ENCODE results near the gene GATA3.

Gene GATA3

DNA sequence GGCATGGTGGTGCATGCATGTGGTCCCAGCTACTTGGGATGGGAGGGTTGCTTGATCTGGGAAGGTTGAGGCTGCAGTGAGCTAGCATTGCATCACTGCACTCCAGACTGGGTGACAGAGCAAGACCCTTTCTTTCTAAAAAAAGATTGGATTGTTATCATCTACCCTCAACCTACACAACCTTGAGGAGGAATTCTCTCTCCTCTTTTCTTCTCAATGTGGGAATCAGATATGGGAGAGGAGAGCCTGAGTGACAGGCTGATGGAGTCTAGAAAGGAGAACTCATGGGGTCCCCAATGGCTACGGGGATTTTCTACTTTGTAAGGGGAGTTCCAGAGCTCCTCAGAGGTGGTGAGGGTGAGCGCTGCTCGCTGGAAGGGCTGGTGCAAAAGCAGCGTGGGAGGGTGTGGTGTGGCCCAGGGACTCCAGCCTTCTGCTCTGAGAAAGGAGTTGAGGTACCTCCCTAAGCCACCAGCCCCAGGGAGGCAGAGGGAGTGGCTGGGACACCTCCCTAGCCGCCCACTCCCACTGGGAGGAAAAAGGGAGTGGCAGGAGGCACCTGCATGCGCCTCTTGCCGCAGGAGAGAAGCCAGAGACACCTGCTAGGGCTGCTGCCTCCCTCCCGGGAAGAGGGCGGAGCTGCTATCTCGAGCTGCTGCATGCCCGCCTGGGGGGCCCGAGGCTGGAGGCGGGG, 48.4 kb downstream of the GATA3 start:
- peak; percentile 78 for DNase-seq

DNA sequence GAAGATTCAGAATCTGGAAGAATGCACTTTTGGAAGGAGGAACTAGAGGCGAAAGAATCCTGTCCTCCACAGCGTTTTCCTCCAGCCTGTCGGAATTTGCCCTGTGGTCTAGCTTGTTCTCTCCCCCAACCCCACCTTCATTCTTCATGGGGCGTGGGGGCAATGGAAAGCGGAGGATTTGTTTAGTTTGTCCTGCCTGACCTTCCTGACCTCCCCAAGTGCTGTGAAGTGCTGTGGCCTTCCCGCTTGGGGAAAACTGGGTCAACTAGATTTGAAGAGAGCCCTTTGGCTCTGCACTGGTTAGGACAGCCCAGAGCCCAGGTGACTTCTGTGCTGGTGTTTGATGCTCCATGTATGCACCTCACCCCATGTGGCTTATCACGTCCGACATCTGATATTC, 49.1 kb downstream of the GATA3 start:
- peak; percentile 70 for DNase-seq

DNA sequence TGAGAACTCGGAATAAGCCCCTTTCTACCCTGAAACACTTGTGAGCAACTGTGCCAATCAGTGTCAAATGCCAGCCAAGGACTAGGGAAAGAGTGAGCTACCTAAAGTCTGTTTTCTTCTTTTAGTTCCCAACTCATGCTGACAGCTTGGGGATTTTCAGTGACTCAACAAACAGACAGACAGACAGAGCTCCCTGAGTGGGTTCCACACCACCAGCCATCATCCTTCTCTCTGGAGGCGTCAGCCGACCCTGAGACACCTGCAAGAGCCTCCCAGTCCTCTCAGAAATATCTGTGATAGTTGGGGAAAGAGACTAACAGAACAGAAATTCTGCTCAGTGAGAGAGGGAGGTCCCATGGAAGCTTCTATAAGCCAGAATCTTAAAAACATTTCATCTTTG, 49.5 kb downstream of the GATA3 start:
- no peak for DNase-seq

DNA sequence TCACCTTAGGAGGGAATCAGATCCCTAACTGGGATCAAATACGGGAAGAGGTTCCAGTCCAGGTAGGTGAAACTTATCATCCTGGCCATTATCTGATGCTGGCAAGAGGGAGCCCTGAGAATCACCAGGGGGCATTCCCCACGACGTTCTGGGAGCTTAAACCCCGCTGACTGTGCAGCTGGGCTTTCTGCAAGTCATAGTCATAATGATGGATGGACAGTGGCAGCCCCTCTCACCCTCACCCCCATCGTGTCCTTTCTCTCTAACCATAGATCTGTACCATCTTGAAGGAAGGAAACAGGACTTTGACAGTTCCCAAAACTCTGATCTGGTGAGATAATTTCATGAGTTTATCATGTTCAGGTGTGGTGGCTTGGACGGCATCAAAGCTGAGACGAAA, 50.2 kb downstream of the GATA3 start:
- DNase-seq = peak; percentile 54

DNA sequence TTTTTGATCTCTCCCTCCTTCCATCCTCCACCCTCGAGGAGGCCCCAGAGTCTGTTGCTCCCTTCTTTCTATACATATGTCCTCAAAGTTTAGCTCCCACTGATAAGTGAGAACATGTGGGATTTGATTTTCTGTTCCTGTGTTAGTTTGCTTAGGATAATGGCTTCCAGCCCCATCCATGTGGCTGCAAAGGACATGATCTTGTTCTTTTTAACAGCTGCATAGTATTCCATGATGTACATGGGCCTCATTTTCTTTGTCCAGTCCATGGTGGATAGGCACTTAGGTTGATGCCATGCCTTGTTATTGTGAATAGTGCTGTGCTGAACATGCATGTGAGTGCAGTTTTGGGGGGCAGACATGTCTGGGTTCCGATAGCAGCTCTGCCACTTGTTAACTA, 51.4 kb downstream of the GATA3 start:
- DNase-seq = no peak

DNA sequence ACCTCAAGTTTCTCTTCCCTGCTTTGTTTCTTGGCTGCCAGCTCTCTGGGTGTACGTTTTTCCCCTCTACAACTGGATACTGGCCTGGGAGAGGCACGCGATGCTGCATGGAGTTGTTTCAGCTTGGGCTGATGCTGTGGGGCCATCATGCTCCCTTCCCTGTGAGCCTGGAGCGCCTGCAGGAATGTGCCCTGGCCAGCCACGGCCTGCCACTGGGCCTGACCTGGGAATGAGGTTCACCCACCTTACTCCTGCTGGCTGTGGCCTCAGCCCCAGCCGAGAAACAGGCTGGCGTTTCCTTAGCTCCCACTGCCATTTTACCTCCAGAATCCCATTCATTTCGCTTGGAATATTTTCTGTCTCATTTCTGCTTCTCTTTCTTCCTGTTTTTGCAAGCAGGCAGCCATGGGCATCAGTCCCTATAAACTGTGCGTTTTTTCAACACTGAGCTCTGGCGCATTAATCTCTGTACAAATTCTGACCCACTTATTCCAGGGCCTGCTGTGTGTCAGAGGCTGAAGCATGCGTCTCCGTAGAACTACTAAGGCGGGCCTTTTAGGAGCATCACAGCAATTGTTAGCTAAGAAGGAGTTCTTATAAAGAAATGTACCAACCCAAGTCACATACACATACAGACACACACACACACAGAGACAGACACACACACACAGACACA, 57.9 kb downstream of the GATA3 start:
- peak; percentile 76 for DNase-seq

DNA sequence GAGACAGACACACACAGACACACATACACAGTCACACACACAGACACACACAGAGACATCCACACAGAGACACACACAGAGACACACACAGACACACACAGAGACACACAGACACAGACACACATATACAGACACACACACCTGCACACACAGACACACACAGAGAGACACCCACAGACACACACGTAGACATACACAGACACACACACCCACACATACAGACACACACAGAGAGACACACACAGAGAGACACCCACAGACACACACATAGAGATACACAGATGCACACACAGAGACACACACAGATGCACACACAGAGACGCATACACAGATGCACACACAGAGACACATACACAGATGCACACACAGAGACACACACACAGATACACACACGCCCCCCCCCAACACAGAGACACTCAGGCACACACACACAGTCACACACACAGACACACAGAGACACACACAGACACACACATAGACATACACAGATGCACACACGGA, 58.5 kb downstream of the GATA3 start:
- no peak for DNase-seq

DNA sequence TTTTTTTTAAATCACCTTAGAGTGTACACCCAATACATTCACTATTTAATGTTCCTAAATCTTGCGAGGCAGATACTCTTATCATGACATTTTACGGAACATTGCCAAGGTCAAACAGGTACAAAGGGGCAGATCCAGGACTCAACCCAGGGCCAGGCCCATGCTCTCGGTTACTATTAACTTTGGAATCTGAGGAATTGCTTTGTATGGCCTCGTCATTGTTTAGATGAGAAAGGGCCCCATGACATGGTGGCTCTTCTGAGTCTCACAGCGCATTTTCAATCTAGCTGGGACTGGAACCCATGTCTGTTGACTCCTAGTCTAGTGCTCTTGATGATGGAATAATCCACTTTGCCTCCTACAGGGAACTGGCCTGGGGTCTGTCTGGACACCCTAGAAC, 59.1 kb downstream of the GATA3 start:
- peak; percentile 57 for DNase-seq

DNA sequence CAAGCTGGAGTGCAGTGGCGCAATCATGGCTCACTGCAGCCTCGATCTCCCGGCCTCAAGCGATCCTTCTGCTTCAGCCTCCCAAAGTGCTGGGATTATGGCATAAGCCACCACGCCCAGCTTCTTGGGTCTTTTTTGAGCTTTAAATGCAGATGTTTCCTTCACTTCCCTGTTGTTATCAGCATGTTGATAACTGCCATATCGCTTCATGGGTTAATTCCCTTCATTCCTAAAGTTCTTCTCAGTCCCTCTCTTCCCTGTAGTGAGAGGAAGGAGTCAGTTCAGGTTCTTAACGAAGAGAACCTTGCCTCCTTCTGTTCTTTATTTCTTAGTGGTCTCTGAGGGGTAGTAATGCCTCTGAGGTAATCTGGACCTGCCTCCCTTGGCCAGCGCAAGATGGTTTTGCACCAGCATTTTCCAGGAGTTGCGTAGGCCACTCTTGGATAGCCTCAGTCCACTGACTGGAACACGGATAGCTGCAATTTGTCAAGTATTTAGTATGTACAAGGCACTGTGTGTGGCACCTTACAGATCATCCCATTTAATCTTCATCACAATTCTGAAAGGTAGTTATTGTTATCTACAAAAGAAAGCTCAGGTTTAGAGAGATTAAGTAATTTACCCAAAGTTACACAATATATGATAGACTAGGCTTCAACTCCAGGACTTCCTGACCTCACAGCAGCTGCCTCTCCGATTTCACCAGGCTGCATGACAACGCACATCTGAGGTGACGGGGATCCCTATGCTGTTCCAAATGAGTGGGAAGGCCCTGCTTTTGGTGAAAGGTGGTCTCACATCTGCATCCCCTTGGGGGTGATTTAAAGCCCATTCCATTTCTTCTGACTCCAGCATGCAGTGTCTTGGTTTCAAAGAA, 60.5 kb downstream of the GATA3 start:
- no peak for DNase-seq

DNA sequence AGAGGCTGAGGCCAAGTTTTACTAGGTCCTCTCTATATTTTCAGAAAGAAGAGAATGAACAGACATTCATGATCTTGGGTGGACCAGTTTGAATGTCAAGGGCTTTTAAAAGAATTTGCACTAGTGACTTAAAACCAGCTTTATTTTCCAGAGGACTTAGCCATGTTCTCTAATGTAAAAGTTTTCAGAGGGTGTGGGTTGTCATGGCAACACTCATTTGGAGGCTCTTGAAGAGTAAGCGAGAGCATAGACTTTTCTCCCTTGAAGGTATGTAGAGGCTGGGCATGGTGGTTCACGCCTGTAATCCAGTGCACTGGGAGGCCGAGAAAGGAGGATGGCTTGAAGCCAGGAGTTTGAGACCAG, 61.1 kb downstream of the GATA3 start:
- DNase-seq = no peak

DNA sequence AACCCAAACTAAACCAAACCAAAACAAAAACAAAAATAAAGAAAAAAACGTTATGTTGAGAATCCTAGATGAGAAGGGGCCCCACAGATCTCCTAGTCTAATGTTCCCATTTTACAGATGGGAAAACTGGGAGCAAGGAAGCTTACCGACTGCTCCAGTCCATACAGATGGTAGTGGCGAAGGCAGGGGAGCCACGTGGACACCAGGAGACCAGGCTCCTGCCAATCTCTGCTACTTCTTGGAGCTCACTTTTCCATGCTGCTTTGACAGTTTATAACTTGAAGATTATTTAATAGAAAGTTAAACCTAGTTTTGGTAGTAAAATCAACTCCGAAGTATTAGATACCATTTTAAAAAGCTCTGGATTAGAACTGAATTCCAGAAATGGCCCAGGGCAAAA, 62.0 kb downstream of the GATA3 start:
- DNase-seq = no peak

DNA sequence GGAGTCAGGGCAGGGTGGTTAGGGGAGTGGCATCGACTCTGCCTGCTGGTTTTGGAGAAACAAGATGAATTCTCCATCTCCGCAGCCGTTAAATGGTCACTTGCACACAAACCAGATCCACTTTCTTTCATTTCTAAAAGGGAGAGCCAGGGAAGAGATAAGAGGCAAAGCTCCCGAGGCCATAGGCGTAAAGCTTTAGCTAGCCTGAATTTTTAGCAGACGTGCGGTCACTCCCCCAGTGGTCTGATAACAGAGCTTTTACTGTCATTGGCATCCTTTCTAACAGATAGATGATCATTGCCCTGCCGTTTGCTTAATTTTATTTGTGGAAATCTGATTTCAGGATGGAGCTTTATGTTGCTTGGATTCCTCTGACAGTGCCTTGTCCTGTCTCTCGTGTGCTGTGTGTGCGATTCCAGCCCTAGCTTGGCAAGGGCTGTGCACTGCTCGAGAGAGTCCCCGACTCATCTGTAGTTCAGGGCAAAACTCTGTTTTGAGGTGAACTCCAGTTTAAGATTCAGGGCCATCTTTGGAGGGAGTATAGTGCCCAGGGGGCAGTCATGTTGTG, 62.5 kb downstream of the GATA3 start:
- DNase-seq = peak; percentile 75

DNA sequence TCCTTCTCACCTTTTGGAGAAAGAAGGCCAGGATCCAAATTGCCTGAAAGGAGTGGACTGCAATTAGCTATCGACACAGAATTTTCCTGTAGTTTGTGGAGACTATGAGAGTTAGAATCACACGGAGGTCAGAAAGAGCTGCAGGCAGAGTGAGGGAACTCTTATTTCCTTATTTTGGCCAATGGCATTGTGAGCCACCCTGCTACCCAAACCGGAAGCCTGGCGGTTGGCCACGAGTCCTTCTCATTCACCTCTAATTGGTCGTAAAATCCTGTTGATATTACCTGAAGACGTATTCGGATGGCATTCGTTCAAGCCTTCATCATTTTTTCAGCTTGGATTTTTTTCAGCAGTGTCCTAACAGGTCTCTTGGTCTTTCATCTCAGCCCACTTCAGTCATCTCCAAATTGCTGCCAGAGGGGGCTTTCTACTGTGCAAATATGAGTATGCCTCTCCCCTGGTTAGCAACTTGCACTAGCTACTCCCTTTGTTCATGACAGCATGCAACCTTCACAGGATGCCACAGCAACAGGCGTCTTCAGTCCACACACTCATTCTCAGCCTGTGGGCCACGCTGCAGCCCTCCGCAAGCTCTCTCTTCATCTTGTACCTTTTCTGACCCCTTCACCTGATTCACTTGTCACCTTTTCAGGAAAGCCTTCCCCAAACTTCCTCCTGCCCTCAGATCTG, 66.9 kb downstream of the GATA3 start:
- DNase-seq = no peak

DNA sequence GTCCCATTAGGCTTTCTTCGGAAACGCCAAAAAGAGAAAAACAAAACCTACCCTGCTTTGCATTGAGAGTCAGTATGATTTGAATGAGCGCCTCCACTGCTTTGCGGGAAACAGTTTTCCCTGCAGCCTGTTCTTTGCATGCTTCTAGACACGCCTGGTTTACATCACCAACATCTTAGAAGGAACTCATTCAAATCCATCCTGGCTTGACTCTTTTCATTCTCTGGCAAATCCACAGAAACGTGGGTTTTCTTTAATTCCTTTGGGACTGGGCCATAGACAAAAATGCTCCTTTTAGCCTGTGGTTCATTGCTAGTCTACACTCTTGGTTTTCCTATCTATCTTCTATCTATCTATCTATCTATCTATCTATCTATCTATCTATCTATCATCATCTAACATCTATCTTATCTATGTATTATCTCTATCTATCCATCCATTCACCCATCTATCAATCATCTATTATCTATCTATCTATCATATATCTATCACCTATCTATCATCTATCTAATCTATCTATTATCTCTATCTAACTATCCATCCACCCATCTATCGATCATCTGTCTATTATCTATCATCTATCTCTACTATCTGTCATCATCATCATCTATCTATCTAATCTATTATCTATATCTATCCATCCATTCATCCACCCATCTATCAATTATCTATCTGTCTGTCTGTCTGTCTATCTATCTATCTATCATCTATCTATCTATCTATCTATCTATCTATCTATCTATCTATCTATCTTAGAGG, 68.3 kb downstream of the GATA3 start:
- no peak for DNase-seq

DNA sequence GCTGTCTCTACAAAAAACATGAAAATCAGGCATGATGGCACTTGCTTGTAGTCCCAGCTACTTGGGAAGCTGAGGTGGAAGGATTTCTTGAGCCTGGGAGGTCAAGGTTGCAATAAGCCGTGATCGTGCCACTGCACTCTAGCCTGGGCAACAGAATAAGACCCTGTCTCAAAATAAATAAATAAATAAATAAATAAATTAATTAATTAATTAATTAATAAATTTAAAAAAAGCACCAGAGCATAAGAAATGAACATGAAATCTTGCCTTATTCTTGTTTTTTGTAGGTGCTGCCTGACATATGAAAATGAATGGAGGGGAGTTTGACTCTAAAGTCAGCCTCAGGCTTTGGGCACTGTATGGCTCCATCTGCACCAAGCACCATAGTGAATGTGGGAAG, 69.9 kb downstream of the GATA3 start:
- no peak for DNase-seq

Data from islet precursor cell (in vitro differentiated cells).